ACC112 (cell line): Measurements from ENCODE around the gene BYSL.
"Not testable (repeated sequence)": the region's sequence is repeated elsewhere in the genome, so short reads cannot be mapped to it uniquely, and the experiment has no call there.

ENCODE experiments used
- H2AFZ ChIP-seq: fragments of 200-600 bp; sonication (generic); one replicate; pipeline ENCODE4 v1.6.0; 2017; ENCODE audit warnings: antibody characterized with exemption, low read length; ENCODE audit not compliant: unreplicated experiment
- H3K27ac ChIP-seq: fragments of 200-600 bp; sonication (generic); 2 replicates; pipeline ENCODE4 v1.5.1; 2014; ENCODE audit warnings: low read depth, mild to moderate bottlenecking, antibody characterized with exemption, low read length, moderate library complexity
- H3K27me3 ChIP-seq: fragments of 200-600 bp; sonication (generic); 2 replicates; pipeline ENCODE4 v1.6.1; 2014; ENCODE audit warnings: mild to moderate bottlenecking, antibody characterized with exemption, low read length, moderate library complexity, mixed read lengths; ENCODE audit not compliant: insufficient read depth
- H3K36me3 ChIP-seq: fragments of 200-600 bp; sonication (generic); 2 replicates; pipeline ENCODE4 v1.6.1; 2016; ENCODE audit warnings: mild to moderate bottlenecking, antibody characterized with exemption, low read length, moderate library complexity, mixed read lengths; ENCODE audit not compliant: insufficient read depth
- H3K4me1 ChIP-seq: fragments of 200-600 bp; sonication (generic); one replicate; pipeline ENCODE4 v1.6.1; 2016; ENCODE audit warnings: low read length, mixed read lengths; ENCODE audit not compliant: insufficient read depth, unreplicated experiment, control insufficient read depth
- H3K4me3 ChIP-seq: fragments of 200-600 bp; sonication (generic); 2 replicates; pipeline ENCODE4 v1.5.1; 2014; ENCODE audit warnings: mild to moderate bottlenecking, low read depth, low read length
- H3K79me2 ChIP-seq: fragments of 200-600 bp; sonication (generic); one replicate; pipeline ENCODE4 v1.6.0; 2016; ENCODE audit warnings: low read length; ENCODE audit not compliant: control insufficient read depth, unreplicated experiment, insufficient read depth

The BYSL gene

DNA sequence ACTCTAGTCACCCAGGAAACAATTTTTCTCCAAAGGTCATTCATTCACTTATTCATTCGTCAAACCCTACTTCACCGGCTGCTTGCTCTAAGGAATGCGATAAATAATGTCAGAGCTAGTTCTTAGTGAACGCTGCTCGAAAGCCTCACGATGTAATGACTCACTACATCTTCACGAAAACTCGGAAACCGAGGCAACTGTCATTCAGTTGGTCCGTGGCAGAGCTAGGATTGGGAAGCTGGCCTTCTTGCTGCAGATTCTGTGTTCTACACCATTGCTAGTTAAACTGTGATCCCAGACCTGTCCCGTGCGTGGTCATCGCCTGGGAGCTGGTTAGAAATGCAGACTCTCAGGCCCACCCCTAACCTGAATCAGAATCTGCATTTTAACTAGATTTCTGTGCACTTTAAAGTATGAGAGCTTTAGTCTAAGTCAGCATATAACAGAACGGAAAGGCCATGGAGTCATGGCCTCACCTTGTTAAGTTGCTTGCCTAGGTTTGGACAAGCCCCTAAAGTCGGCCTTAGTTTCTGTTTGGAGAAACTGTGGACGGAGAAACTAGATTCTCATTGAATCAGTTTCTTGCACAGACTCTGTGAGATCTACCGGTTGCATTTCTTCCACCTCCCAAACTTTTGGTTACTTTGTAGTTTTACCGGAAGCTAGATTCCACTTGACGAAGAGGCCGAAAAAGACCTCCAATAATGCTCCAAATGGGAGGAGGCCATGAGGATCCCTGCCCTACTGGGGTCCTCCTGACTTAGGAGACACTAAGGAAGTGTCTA is 21.0 kb downstream of the BYSL start:
- no peaks in the 10 kb centered on the region for H3K27me3 ChIP-seq
- H2AFZ ChIP-seq: peak overlapping the region; percentile 1
- H3K4me1 ChIP-seq: peaks cover 39% of the 10 kb centered on the region
- peak overlapping the region; percentile 99 for H3K4me3 ChIP-seq
- H3K36me3 ChIP-seq: no peaks in the 10 kb centered on the region
- peaks cover 50% of the 10 kb centered on the region for H3K79me2 ChIP-seq
- H3K27ac ChIP-seq: peak overlapping the region; percentile 54

DNA sequence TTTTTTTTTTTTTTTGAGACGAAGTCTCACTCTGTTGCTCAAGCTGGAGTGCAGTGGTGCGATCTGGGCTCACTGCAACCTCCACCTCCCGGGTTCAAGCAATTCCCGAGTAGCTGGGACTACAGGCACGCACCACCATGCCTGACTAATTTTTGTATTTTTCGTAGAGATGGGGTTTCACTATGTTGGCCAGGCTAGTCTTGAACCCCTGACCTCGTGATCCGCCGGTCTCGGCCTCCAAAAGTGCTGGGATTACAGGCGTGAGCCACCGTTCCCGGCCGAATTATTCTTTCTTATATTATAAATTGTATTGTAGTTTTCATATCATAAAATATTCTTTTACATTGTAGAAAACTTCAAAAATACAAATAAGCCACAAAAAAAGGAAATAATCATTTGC is 21.6 kb downstream of the BYSL start:
- H3K36me3 ChIP-seq, H2AFZ ChIP-seq, H3K4me3 ChIP-seq, H3K27me3 ChIP-seq: not testable (repeated sequence)
- Histone ChIP-seq H3K27ac (peak overlapping the region; percentile 54), H3K79me2 (peaks cover 46% of the 10 kb centered on the region), H3K4me1 (peaks cover 33% of the 10 kb centered on the region)

- H3K27ac ChIP-seq: peak overlapping the region; percentile 42
- H3K79me2 ChIP-seq: peaks cover 41% of the 10 kb centered on the region
- H3K36me3 ChIP-seq: no peaks in the 10 kb centered on the region
- no peaks in the 10 kb centered on the region for H3K27me3 ChIP-seq
- H3K4me3 ChIP-seq: no peak overlapping the region
- peaks cover 27% of the 10 kb centered on the region for H3K4me1 ChIP-seq
- no peak overlapping the region for H2AFZ ChIP-seq
Measured at GRCh38 chr6:41943456-41943855, 22.2 kb downstream of the BYSL start.

GRCh38 chr6:41947581-41948220 is 26.4 kb downstream of the BYSL start:
- Histone ChIP-seq H2AFZ (no peak overlapping the region), H3K4me3 (no peak overlapping the region), H3K27me3 (no peaks in the 10 kb centered on the region), H3K79me2 (peaks cover 10% of the 10 kb centered on the region), H3K27ac (no peak overlapping the region), H3K4me1 (peaks cover 4% of the 10 kb centered on the region), H3K36me3 (no peaks in the 10 kb centered on the region)

DNA sequence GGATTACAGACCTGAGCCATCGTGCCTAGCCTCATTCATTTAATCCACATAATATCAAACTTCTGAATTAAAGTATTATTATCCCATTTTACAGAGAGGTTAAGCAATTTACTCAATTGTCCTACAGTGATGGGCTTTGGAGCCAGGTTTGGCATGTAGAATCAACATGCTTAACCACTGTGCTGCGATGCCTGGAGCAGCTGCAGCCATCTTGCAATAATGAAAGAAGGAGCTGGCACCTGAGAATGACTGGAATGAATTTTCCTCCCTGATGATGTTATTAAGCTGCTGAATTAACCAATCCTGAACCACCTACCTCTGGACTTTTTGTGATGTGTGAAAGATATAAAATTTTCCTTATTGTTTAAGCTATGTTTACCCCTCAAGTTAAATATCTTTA is 33.4 kb downstream of the BYSL start:
- no peaks in the 10 kb centered on the region for H3K27me3 ChIP-seq
- no peaks in the 10 kb centered on the region for H3K36me3 ChIP-seq
- H3K27ac ChIP-seq: no peak overlapping the region

GRCh38 chr6:41955412-41955811 is 34.1 kb downstream of the BYSL start:
- H3K27ac ChIP-seq: no peak overlapping the region
- no peak overlapping the region for H3K4me3 ChIP-seq

More for the DNA sequence above, 33.4 kb downstream of the BYSL start:
- no peak overlapping the region for H3K4me3 ChIP-seq
- H3K79me2 ChIP-seq: no peaks in the 10 kb centered on the region
- H3K4me1 ChIP-seq: no peaks in the 10 kb centered on the region
- H2AFZ ChIP-seq: no peak overlapping the region

DNA sequence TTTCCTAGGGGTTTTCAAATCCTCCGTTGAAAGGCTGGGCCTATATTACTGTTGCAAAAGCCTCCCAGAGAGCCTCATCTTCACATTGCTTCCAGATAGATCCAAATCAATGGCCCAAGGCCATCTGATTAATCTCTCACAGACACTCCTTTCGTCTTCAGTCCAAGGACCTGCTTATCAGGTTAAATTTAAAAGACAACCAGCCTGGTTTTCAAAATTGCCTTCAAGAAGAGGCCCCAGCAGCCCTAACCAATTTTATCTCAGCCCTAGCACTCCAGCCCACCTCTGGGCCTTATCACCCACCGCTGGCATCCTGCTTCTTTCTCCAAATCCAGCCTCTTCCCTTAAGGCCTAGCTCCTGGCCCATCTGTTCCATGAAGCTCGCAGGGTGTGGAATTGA is 35.8 kb downstream of the BYSL start:
- Histone ChIP-seq H3K4me3 (no peak overlapping the region), H3K27me3 (no peaks in the 10 kb centered on the region), H3K27ac (no peak overlapping the region), H3K79me2 (no peaks in the 10 kb centered on the region), H3K4me1 (peaks cover 7% of the 10 kb centered on the region), H3K36me3 (no peaks in the 10 kb centered on the region), H2AFZ (no peak overlapping the region)

More at GRCh38 chr6:41955412-41955811, 34.1 kb downstream of the BYSL start:
- Histone ChIP-seq H3K4me1 (no peaks in the 10 kb centered on the region), H3K79me2 (no peaks in the 10 kb centered on the region), H2AFZ (no peak overlapping the region), H3K36me3 (no peaks in the 10 kb centered on the region), H3K27me3 (no peaks in the 10 kb centered on the region)

DNA sequence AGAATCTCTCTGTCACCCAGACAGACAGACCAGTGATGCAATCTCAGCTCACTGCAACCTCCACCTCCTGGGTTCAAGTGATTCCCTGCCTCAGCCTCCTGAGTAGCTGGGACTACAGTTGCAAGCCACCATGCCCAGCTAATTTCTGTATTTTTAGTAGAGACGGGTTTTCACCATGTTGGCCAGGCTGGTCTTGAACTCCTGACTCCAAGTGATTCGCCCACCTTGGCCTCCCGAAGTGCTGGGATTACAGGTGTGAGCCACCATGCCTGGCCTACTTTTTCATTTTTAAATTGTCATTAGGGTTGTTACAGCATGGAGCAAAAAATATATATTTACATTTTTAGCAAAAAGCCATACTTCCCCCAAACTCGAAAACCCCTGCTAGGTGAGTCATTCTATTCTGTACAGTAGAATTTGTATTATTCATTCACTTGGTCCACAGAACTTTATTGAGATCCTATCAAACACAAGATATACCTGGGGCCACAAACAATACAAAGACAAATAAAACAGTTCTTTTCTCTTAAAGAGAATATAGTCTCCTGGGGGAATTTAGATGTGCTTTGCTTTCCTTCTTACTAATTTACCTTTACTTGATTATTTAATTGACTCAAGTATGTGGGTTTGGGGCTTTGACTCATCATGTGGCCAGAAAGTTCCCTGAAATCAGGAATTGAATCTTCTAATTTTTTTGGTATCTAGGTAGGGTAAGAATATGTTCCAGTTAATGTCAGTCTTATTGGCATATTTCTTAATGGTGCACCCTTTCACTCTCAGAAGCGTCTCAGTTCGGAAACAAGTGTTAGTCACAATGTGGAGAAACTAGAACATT is 36.9 kb downstream of the BYSL start:
- Histone ChIP-seq H3K27ac (no peak overlapping the region), H2AFZ (no peak overlapping the region), H3K79me2 (no peaks in the 10 kb centered on the region), H3K4me3 (no peak overlapping the region), H3K36me3 (no peaks in the 10 kb centered on the region), H3K27me3 (no peaks in the 10 kb centered on the region), H3K4me1 (peaks cover 7% of the 10 kb centered on the region)

- no peaks in the 10 kb centered on the region for H3K79me2 ChIP-seq
- H3K27ac ChIP-seq: no peak overlapping the region
- H2AFZ ChIP-seq: no peak overlapping the region
- peaks cover 7% of the 10 kb centered on the region for H3K4me1 ChIP-seq
- H3K27me3 ChIP-seq: no peaks in the 10 kb centered on the region
- H3K36me3 ChIP-seq: no peaks in the 10 kb centered on the region
- H3K4me3 ChIP-seq: no peak overlapping the region
Measured at GRCh38 chr6:41960028-41960427, 38.7 kb downstream of the BYSL start.

- Histone ChIP-seq H2AFZ (no peak overlapping the region), H3K4me3 (no peak overlapping the region), H3K27ac (no peak overlapping the region)
Measured at GRCh38 chr6:41963371-41963770, 42.1 kb downstream of the BYSL start.

More at GRCh38 chr6:41963371-41963770, 42.1 kb downstream of the BYSL start:
- Histone ChIP-seq H3K27me3 (no peaks in the 10 kb centered on the region), H3K4me1 (peaks cover 29% of the 10 kb centered on the region), H3K36me3 (no peaks in the 10 kb centered on the region), H3K79me2 (peaks cover 7% of the 10 kb centered on the region)
